Muscle of leg (tissue), 11 donors: Measurements from ENCODE around the gene DBH. TPM values are rescaled to one million over a fixed set of nuclear protein-coding genes. Genes with fewer than 3 reads are reported as not detected.

Source experiments
- DNase-seq: peaks from one replicate; pipeline ENCODE4 v3.0.0; 2013
- H3K27ac ChIP-seq: one replicate; pipeline ENCODE4 v1.5.1; 2013; ENCODE audit warnings: mild to moderate bottlenecking, low read length, control low read depth
- H3K27me3 ChIP-seq: one replicate; pipeline ENCODE4 v1.6.1; 2013; ENCODE audit warnings: low read length; ENCODE audit not compliant: control insufficient read depth, insufficient read depth
- H3K36me3 ChIP-seq: one replicate; pipeline ENCODE4 v1.6.1; 2013; ENCODE audit warnings: low read length; ENCODE audit not compliant: control insufficient read depth, insufficient read depth
- H3K4me1 ChIP-seq: one replicate; pipeline ENCODE4 v1.6.1; 2013; ENCODE audit warnings: low read length; ENCODE audit not compliant: control insufficient read depth, insufficient read depth
- H3K4me3 ChIP-seq: one replicate; pipeline ENCODE4 v1.5.1; 2013; ENCODE audit warnings: low read length, control low read depth
- H3K9me3 ChIP-seq: replicated peaks from 2 replicates; pipeline ENCODE4 v1.6.1; 2013; ENCODE audit warnings: low read depth, low read length; ENCODE audit not compliant: control insufficient read depth
- WGBS: methylation state at CpG from one replicate; pipeline ENCODE4 v1.1.5; 2013; ENCODE audit warnings: missing lambda C conversion rate; ENCODE audit not compliant: insufficient coverage; 5-methylcytosine and 5-hydroxymethylcytosine counted together
- polyA plus RNA-seq, 8 donors: library from polyadenylated mRNA; unstranded; fragments of 120-200 nt; gene quantifications; one replicate each; pipeline versions ENCODE4 v1.2.1 to v1.2.3, GENCODE V29; 2013; ENCODE audit warnings: inconsistent platforms in 1 of 8, low replicate concordance in 1 of 8; ENCODE audit not compliant: insufficient read length in 8 of 8, insufficient read depth in 1 of 8
- total RNA-seq: library from RNA; stranded (reverse); fragments of 120-200 nt; gene quantifications from one replicate; pipeline ENCODE4 v1.2.4, GENCODE V29; 2013

DBH gene
- total and polyA plus RNA-seq, 9 donors, result 0.48 to 0.87 (median 0.64) TPM; not detected in 1

DNA sequence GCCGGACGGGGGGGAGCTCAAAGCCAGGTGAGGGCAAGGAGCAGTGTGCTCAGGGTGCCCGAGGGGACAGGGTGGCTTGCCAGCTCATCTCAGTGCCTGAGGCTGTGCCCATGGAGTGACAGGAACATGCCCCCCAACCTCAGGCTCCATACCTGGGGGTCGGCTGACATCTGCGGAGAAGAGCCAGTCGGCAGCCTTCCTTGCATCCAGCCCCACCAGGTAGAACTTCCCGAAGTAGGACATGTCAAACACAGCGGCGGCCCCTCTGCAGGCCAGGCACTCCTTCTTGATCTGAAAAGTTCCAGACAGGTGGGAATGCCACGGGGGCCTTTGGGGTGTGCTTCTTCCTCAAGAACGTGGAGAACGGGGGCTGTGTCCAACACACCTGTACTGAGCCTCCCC, 59.9 kb downstream of the DBH start:
- DNase-seq, result no peak
- no peaks in the 10 kb centered on the region for H3K9me3 ChIP-seq
- no peaks in the 10 kb centered on the region for H3K27me3 ChIP-seq
- H3K4me3 ChIP-seq, result no peak overlapping the region
- no peaks in the 10 kb centered on the region for H3K36me3 ChIP-seq
- no peak overlapping the region for H3K27ac ChIP-seq
- peaks cover 3% of the 10 kb centered on the region for H3K4me1 ChIP-seq
- 87% methylated on average over 8 of the region's 12 CpGs for WGBS

GRCh38 chr9:133699546-133699945, 63.4 kb downstream of the DBH start:
- WGBS, result 90% methylated on average over 2 of the region's 6 CpGs
- peaks cover 20% of the 10 kb centered on the region for H3K27me3 ChIP-seq
- no peak for DNase-seq

DNA sequence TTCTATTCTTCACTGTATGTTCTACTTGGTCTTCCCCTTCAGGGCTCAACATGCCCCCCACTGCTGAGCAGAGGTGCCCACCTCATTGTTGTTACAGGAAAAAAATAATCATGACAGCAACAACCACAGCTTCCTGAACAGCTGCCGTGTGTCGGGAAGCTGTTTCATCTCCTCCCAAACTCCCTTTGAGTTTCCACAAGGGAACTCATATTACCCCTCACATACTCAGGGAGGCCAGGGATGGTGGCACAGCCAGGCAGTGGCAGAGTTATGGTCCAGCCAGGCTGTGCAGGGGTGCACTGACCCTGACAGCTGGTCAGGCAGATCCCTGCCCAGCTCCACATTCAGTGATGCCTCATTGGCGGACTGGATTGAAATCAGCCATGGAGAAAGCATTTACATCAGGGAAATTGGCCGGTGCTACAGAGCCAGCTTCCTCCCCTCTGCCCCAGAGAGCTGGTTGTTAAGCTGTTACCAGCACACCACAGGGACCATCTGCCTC, 64.7 kb downstream of the DBH start:
- 44% methylated on average over 4 of the region's 4 CpGs for WGBS
- Histone ChIP-seq H3K27me3 (peaks cover 20% of the 10 kb centered on the region), H3K4me3 (no peak overlapping the region), H3K4me1 (peaks cover 25% of the 10 kb centered on the region), H3K9me3 (no peaks in the 10 kb centered on the region), H3K27ac (no peak overlapping the region), H3K36me3 (no peaks in the 10 kb centered on the region)
- no peak for DNase-seq

More at GRCh38 chr9:133699546-133699945, 63.4 kb downstream of the DBH start:
- no peak overlapping the region for H3K27ac ChIP-seq
- no peak overlapping the region for H3K4me3 ChIP-seq
- no peaks in the 10 kb centered on the region for H3K36me3 ChIP-seq
- H3K9me3 ChIP-seq, result no peaks in the 10 kb centered on the region
- peaks cover 25% of the 10 kb centered on the region for H3K4me1 ChIP-seq

DNA sequence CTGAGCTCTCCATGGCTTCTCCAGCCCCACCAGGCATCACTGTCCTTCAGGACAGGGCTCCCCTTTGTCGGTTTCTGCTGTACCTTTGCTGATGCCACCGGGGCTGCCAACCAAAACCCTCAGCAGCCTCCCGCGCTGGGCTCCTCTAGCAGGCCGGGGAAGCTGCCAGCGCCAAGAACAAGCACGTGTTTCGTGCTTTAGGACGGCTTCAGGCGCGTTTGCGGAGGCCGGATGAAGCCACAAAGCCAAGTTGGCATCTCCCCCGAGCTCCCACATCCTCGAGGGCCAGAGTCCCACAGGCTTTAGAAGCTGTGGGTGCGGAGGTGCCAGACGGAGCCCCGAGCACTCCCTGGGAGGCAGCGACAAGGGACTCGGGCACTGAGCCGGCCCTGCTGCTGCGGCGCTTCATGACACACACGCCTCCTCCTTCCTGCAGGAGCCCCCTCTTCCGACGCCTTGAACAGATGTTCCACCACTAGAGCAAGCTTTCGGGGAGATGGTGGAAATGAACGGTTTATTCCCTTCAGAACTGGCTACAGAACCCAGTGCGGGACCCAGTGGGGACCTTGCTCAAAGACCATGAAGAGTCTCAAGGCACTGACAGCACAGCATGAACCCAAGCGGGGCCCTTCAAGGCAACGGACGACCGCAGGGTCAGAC, 65.3 kb downstream of the DBH start:
- Histone ChIP-seq H3K9me3 (no peaks in the 10 kb centered on the region), H3K36me3 (no peaks in the 10 kb centered on the region), H3K27ac (no peak overlapping the region), H3K4me1 (peaks cover 25% of the 10 kb centered on the region), H3K27me3 (peaks cover 20% of the 10 kb centered on the region), H3K4me3 (no peak overlapping the region)
- no peak for DNase-seq
- WGBS, result 57% methylated on average over 23 of the region's 33 CpGs

DNA sequence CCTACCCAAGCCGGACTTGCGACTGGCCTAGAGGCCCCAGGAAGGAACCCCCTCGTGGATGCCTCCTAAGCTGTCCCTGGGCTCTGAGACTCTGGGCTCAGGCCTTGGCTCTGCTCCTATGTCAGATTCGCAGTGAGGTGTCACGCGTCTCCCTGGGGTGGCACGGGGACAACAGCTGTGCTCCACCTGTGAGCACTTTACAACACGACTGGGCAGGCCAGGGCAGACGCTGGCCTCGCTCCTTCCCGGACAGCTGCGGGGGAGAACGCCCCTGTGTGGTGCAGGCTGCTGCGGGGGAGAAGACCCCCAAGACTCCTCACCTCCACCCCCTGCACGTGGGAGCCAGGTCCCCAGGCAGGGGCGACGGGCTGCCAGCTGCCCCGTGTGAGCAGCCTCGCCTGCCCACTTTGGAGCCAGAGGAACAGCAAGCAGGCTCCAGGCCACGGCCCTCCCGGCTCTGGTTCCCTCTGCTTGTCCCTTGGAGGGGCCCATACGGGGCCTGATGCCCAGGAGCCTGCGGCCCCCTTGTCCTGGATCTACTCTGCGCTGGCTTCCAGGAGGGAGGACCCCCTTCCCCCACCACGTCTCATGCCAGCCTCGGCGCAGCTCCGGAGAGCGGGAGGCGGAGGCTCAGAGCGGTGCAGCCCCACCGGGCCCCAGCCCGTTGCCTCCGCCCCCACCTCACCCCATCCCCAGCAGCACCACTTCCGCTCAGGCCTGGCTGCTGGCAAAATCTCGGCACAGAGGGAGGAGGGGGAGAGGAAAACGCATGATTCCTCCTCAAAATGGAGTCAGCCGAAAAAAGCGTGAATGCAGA, 66.0 kb downstream of the DBH start:
- H3K4me1 ChIP-seq, result peaks cover 32% of the 10 kb centered on the region
- peak; percentile 68 for DNase-seq
- H3K27me3 ChIP-seq, result peaks cover 20% of the 10 kb centered on the region
- no peak overlapping the region for H3K27ac ChIP-seq
- H3K9me3 ChIP-seq, result no peaks in the 10 kb centered on the region
- no peaks in the 10 kb centered on the region for H3K36me3 ChIP-seq
- peak overlapping the region; percentile 23 for H3K4me3 ChIP-seq
- 18% methylated on average over 18 of the region's 39 CpGs for WGBS

- WGBS, result 34% methylated on average over 37 of the region's 39 CpGs
- H3K9me3 ChIP-seq, result no peaks in the 10 kb centered on the region
- peaks cover 20% of the 10 kb centered on the region for H3K27me3 ChIP-seq
- no peak for DNase-seq
- H3K4me1 ChIP-seq, result peaks cover 39% of the 10 kb centered on the region
- peak overlapping the region; percentile 23 for H3K4me3 ChIP-seq
- H3K27ac ChIP-seq, result no peak overlapping the region
- H3K36me3 ChIP-seq, result no peaks in the 10 kb centered on the region
These were observed 66.8 kb downstream of the DBH start for GRCh38 chr9:133702798-133703590.

DNA sequence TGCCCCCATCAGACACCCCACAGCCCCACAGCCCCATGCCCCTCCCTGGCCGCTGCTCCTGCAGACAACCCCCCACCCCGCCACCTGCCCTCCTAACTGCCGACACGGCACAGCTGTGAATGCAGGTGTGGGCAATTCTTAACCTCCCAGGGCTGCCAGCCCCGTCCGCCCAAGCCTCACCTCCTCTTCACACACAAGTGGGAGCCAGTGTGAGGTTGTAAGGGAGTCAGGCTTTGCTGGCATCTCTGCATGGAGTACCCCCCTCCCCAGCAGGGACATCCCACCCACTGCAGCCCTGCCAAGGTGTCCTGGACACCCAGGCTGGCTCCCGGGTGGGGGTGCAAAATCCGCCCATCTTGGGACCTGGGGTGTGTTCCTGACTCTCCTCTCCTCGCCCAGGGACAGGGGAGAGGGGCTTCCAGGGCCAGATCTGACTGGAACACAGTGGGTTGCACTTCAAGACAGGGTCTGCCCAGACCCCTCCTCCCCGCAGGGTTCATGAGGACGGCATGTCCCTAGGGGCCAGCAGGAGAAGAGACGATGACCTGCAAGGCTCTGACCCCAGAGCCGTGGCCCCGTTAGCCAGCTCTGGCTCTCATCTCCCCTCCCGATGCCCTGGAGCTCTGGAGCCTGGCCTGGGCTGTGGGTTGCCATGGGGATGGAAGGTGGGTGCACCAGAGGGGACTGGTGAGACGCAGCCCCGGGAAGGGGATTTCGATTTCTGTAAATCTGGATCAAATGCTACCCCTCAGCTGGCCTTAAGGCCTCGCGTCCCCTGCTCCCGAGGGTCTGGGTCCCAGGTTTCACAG, 67.6 kb downstream of the DBH start:
- DNase-seq, result no peak
- peaks cover 20% of the 10 kb centered on the region for H3K27me3 ChIP-seq
- H3K4me3 ChIP-seq, result no peak overlapping the region
- no peak overlapping the region for H3K27ac ChIP-seq
- WGBS, result 74% methylated on average over 11 of the region's 21 CpGs
- H3K9me3 ChIP-seq, result no peaks in the 10 kb centered on the region
- H3K4me1 ChIP-seq, result peaks cover 39% of the 10 kb centered on the region
- no peaks in the 10 kb centered on the region for H3K36me3 ChIP-seq

- Histone ChIP-seq H3K4me1 (peaks cover 40% of the 10 kb centered on the region), H3K27me3 (peaks cover 20% of the 10 kb centered on the region)
- no peak for DNase-seq
These were observed 68.6 kb downstream of the DBH start for GRCh38 chr9:133704711-133705181.

GRCh38 chr9:133705576-133705975, 69.4 kb downstream of the DBH start:
- peaks cover 20% of the 10 kb centered on the region for H3K27me3 ChIP-seq
- H3K4me3 ChIP-seq, result no peak overlapping the region
- 100% methylated on average over 1 of the region's 10 CpGs for WGBS
- no peaks in the 10 kb centered on the region for H3K9me3 ChIP-seq
- H3K4me1 ChIP-seq, result peaks cover 45% of the 10 kb centered on the region
- DNase-seq, result no peak
- H3K36me3 ChIP-seq, result no peaks in the 10 kb centered on the region
- no peak overlapping the region for H3K27ac ChIP-seq

More at GRCh38 chr9:133704711-133705181, 68.6 kb downstream of the DBH start:
- Histone ChIP-seq H3K27ac (no peak overlapping the region), H3K9me3 (no peaks in the 10 kb centered on the region), H3K36me3 (no peaks in the 10 kb centered on the region), H3K4me3 (no peak overlapping the region)
- 80% methylated on average over 23 of the region's 23 CpGs for WGBS
